Smooth muscle cell (in vitro differentiated cells): ENCODE data around the gene ELOA. TPM values are rescaled to one million over a fixed set of nuclear protein-coding genes. Genes with fewer than 3 reads are reported as not detected.
A peak's percentile ranks its signal among the peaks of the same experiment; 100 is the strongest.

Source experiments
- DNase-seq: peaks from one replicate; lab custom pipeline; 2025; ENCODE audit not compliant: unreplicated experiment; lab: John Stamatoyannopoulos, UW
- H2AFZ ChIP-seq: fragments of 200-600 bp; sonication (generic); 2 replicates; pipeline ENCODE4 v1.6.0; 2016; ENCODE audit warnings: antibody characterized with exemption, low read depth, mild to moderate bottlenecking
- H3F3A ChIP-seq: fragments of 200-600 bp; sonication (generic); 2 replicates; pipeline ENCODE4 v1.6.0; 2017; ENCODE audit warnings: antibody characterized with exemption, low read depth
- H3K27ac ChIP-seq: fragments of 200-600 bp; sonication (generic); 2 replicates; pipeline ENCODE4 v1.5.1; 2016; ENCODE audit warnings: low read depth, mild to moderate bottlenecking
- H3K27me3 ChIP-seq: fragments of 200-600 bp; sonication (generic); 2 replicates; pipeline ENCODE4 v1.6.1; 2016; ENCODE audit warnings: low read depth, mild to moderate bottlenecking
- H3K36me3 ChIP-seq: fragments of 200-600 bp; sonication (generic); 2 replicates; pipeline ENCODE4 v1.5.1; 2016; ENCODE audit warnings: low read depth
- H3K4me1 ChIP-seq: fragments of 200-600 bp; sonication (generic); 2 replicates; pipeline ENCODE4 v1.5.1; 2016; ENCODE audit warnings: low read depth
- H3K4me2 ChIP-seq: fragments of 200-600 bp; sonication (generic); 2 replicates; pipeline ENCODE4 v1.6.0; 2016; ENCODE audit warnings: mild to moderate bottlenecking
- H3K4me3 ChIP-seq: fragments of 200-600 bp; sonication (generic); 2 replicates; pipeline ENCODE4 v1.5.1; 2016; ENCODE audit warnings: mild to moderate bottlenecking
- H3K79me2 ChIP-seq: fragments of 200-600 bp; sonication (generic); 2 replicates; pipeline ENCODE4 v1.6.0; 2016; ENCODE audit warnings: low read depth, mild to moderate bottlenecking
- H3K9ac ChIP-seq: fragments of 200-600 bp; sonication (generic); 2 replicates; pipeline ENCODE4 v1.6.0; 2016; ENCODE audit warnings: low read depth
- H3K9me3 ChIP-seq: fragments of 200-600 bp; sonication (generic); replicated peaks from 2 replicates; pipeline ENCODE4 v1.5.1; 2016; ENCODE audit warnings: low read depth
- H4K20me1 ChIP-seq: fragments of 200-600 bp; sonication (generic); 2 replicates; pipeline ENCODE4 v1.6.0; 2016; ENCODE audit warnings: low read depth
- CTCF ChIP-seq: fragments of 200-600 bp; sonication (generic); IDR thresholded peaks from 2 replicates; pipeline ENCODE4 v1.5.1; 2017; ENCODE audit warnings: borderline replicate concordance, mild to moderate bottlenecking, antibody characterized with exemption; ENCODE audit not compliant: insufficient read depth, poor library complexity, severe bottlenecking
- WGBS: methylation state at CpG from one replicate; pipeline ENCODE4 v1.1.7; 2016; ENCODE audit warnings: low lambda C conversion rate; 5-methylcytosine and 5-hydroxymethylcytosine counted together
- polyA plus RNA-seq: library from polyadenylated mRNA; unstranded; fragments of >200 nt; fragmentation: Nextera tagmentation; extraction: Ambion mirVana; gene quantifications from 2 replicates; pipeline ENCODE4 v1.2.1, GENCODE V29; 2016
- total RNA-seq: library from RNA; depleted of rRNA; stranded (reverse); fragments of >200 nt; gene quantifications from 2 replicates; pipeline ENCODE4 v1.2.3, GENCODE V29; 2014

ELOA gene
- total and polyA plus RNA-seq, 2 experiments from 2014 or later = 28.1 to 33.4 TPM

- 100% methylated on average over 1 of the region's 1 CpG for WGBS
- Histone ChIP-seq H3K27ac (peak overlapping the region; percentile 64), H3K4me3 (peak overlapping the region; percentile 95), H3K4me2 (peak overlapping the region; percentile 98), H3K27me3 (no peaks in the 10 kb centered on the region), H4K20me1 (peaks cover 69% of the 10 kb centered on the region), H3K9ac (no peak overlapping the region), H3K36me3 (peaks cover 3% of the 10 kb centered on the region), H3F3A (peaks cover 5% of the 10 kb centered on the region), H3K79me2 (peaks cover 68% of the 10 kb centered on the region), H3K4me1 (peaks cover 13% of the 10 kb centered on the region), H2AFZ (no peak overlapping the region), H3K9me3 (no peaks in the 10 kb centered on the region)
- peak; percentile 35 for TF ChIP-seq CTCF
- DNase-seq = no peak
These were observed 2.2 kb downstream of the ELOA start for GRCh38 chr1:23745515-23745914.

- Histone ChIP-seq H4K20me1 (peaks cover 92% of the 10 kb centered on the region), H3K27me3 (no peaks in the 10 kb centered on the region), H2AFZ (no peak overlapping the region), H3K4me2 (no peak overlapping the region), H3F3A (no peaks in the 10 kb centered on the region), H3K79me2 (peaks cover 78% of the 10 kb centered on the region), H3K27ac (peak overlapping the region; percentile 46), H3K36me3 (peaks cover 26% of the 10 kb centered on the region), H3K4me1 (peaks cover 13% of the 10 kb centered on the region), H3K4me3 (no peak overlapping the region), H3K9me3 (no peaks in the 10 kb centered on the region), H3K9ac (no peak overlapping the region)
- 88% methylated on average over 3 of the region's 3 CpGs for WGBS
- TF ChIP-seq CTCF = no peak
- DNase-seq = no peak
These were observed 4.7 kb downstream of the ELOA start for GRCh38 chr1:23748016-23748415.

GRCh38 chr1:23751050-23751814, 8.0 kb downstream of the ELOA start:
- H3K36me3 ChIP-seq = peaks cover 43% of the 10 kb centered on the region
- WGBS = 83% methylated on average over 11 of the region's 11 CpGs

More at GRCh38 chr1:23751050-23751814, 8.0 kb downstream of the ELOA start:
- H2AFZ ChIP-seq = no peak overlapping the region
- H3K9me3 ChIP-seq = no peaks in the 10 kb centered on the region
- no peak overlapping the region for H3K4me2 ChIP-seq
- no peak overlapping the region for H3K4me3 ChIP-seq
- no peak overlapping the region for H3K9ac ChIP-seq
- peaks cover 1% of the 10 kb centered on the region for H3F3A ChIP-seq
- no peaks in the 10 kb centered on the region for H3K27me3 ChIP-seq
- peaks cover 86% of the 10 kb centered on the region for H4K20me1 ChIP-seq
- H3K4me1 ChIP-seq = no peaks in the 10 kb centered on the region
- peaks cover 55% of the 10 kb centered on the region for H3K79me2 ChIP-seq
- peak; percentile 56 for TF ChIP-seq CTCF
- DNase-seq = no peak
- H3K27ac ChIP-seq = no peak overlapping the region
